ENCODE results near the gene SIK3.

The SIK3 gene

GRCh38 chr11:116925050-116925449, 173.2 kb downstream of the SIK3 start:
- no peak for DNase-seq

GRCh38 chr11:116918925-116919655, 179.1 kb downstream of the SIK3 start:
- no peak for DNase-seq

DNA sequence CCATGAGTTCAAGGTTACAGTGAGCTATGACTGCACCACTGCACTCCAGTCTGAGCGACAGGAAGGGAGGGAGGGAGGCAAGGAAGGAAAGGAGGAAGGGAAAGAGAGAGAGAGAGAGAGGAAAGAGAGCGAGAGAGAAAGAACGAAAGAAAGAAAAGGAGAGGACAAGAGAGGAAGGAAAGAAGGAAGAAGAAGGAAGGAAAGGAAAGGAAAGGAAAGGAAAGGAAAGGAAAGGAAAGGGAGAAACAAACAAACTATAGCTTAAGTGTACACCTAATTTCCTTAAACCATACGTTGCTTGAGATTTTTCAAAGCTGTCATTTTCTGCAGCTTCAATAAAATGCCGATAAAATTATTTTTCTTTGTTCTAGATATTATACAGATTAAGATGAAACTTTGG, 180.6 kb downstream of the SIK3 start:
- no peak for DNase-seq

DNA sequence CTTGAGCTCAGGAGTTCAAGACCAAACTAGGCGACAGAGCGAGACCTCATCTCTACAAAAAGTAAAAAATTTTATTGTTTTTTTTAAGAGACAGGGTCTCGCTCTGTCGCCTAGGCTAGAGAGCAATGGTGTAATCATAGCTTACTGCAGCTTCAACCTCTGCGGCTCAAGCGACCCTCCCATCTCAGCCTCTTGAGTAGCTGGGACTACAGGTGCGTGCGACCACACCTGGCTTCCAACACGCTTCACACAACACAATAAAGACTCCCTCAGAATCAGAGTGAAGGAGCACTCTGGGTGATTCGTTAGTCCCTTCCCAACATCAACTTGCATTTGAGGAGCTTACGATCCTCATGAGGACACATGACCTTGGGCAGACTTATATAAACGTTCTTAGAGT, 181.3 kb downstream of the SIK3 start:
- DNase-seq: no peak

DNA sequence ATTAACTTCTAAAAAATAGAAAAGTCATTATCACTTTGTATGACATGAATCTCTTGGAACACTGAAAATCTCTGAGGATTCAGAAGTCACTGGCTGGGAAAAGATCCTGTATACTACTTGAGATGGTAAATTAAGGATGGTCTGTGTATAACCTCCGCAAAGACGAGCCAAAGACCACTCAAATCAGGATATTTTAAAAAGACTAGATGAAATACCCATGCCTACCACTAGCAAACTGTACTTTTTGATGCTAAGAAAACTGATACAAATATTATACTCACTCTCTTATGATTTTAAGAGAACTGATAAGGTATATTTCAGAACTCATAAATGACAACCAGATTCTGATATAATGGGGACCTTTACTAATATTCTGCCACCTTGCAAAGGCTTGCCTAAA, 182.2 kb downstream of the SIK3 start:
- no peak for DNase-seq

- no peak for DNase-seq
These were observed 185.2 kb downstream of the SIK3 start for GRCh38 chr11:116913000-116913399.

DNA sequence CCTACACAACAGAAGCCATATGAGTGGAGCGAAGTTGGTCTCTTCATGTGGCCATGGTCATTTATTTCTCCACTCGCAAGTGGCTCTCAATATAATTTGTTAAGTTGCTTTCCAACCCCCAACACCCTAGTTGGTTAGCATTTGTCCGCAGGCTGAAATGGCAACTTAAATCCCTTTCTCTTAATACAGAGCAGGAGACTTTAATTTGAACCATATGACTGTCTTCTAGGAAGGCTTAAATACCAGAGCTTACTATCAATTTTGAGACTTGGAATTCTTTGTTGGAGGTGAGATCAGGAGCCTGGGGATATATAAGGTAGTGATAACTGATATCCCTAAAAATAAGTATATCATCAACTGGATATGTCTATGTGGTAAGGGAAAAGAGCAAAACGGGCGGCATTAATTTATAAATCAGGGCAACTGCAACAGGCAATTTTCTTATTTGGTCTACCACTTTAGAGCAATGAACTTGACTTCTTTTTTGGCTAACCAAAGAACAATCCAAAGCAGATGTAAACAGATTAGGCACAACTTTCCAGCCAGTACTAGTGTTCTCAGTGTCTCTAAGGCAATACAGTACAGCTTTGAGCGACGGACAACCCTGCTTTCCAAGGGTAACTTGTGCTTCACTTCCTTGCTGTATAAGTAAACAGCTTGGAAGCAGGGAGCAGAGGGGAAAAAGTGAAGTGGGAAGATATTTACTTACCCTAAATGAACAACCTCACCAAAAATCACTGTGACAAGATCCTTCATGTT, 186.1 kb downstream of the SIK3 start:
- DNase-seq: no peak

GRCh38 chr11:116910847-116911246, 187.4 kb downstream of the SIK3 start:
- no peak for DNase-seq

DNA sequence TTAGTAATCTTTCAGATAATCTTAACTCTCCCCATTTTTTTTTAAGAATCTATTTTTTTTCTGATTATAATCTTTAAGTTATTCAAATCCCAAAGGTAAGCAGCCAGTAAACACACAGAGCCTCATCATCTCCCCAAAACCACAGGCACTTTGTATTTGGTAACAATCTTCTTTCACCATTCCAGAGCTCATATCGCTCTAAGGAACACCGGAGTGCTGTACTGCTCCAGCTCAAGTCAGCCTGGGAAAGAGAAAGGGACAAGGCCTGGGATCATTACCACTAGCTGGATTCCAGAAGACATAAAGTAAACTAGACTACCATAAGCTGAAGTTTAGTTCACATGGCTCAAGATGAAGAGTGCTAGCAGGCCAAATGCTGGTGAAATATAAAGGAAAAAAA, 187.8 kb downstream of the SIK3 start:
- no peak for DNase-seq

GRCh38 chr11:116909245-116909644, 189.0 kb downstream of the SIK3 start:
- no peak for DNase-seq

- no peak for DNase-seq
These were observed 191.7 kb downstream of the SIK3 start for GRCh38 chr11:116906479-116906878.

DNA sequence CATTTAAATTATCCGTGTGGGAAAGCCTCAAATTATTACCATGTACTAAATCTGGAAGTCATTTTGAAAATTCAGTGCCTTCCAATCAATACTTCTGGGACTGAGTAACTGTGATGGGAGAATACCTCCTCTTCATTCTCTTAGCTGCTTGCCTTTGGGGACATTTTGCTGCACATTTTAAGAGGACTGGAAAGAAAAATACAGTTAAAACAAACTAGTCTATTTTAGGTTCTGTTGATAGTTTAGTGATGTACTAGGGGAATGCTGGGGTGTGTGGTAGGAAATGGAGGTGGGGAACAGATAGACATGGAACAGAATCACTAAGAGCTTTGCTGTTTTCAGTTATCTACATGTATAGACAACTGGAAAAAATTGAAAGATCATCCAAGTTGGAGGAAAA, 195.1 kb downstream of the SIK3 start:
- no peak for DNase-seq

DNA sequence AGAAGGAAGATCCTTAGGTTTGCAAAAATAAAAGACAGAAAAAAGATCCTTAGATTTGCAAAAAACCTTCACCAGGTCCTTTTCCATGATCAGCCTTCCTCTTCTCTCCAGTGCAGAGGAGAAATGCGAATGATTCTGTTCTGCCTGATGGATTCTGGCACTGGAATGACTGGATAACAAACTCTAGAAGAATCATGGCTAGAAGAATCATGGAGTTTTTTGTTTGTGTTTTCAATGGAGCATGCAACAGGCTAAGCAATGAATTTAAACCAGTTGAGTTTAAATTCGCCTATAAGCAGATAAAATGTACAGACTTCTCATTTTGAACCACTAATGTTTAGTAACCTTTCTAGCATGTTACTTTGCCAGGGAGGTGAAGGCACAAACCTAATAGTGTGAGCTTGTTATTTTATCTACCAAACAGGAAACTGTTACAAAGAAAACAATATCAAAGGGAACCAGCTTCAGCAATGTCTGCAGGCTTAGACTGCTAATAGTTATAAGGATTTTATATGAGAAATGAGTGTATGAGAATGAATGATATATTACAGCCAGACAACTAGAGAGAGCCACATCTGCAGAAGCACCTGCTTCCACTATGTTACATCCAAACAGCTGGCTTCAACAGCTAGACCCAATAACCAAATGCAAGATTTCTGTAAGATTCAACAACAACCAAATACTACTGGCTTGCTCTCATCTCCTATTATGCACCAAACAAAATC, 196.1 kb downstream of the SIK3 start:
- no peak for DNase-seq

DNA sequence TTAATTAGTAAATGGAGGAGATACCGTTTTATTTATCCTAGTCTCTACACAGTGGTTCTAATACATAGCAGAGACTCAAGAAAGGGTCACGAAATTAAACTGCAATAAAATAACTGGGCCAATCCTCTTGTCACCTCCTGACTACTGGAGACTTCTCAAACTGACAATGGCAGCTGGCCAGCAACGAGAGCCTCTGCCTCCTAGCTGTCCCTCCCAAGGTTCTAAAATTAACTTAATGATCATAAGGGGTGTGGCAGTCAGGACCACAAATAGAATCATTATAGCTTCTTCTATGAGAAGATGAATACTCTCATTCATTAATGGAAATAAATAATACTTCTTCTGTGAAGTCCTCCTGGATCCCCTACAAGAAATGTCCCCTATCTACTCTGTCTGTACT, 197.0 kb downstream of the SIK3 start:
- no peak for DNase-seq

- no peak for DNase-seq
These were observed 202.0 kb downstream of the SIK3 start for GRCh38 chr11:116896211-116896610.

- no peak for DNase-seq
These were observed 203.0 kb downstream of the SIK3 start for GRCh38 chr11:116895048-116895757.

GRCh38 chr11:116893906-116894305, 204.3 kb downstream of the SIK3 start:
- DNase-seq: no peak

DNA sequence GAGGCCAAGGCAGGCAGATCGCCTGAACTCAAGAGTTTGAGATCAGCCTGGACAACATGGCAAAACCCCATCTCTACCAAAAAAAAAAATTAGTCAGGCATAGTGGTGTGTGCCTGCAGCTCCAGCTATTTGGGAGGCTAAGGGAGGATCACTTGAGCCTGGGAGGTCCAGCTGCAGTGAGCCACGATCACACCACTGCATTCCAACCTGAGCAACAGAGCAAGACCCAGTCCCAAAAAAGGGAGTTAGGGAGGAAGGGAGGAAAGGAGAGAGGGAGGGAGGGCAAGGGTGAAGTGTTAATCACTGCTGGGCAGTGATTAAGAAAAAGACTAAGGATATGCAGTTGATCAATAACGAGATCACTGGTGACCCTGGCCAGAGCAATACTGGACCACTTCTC, 204.8 kb downstream of the SIK3 start:
- DNase-seq: no peak

DNA sequence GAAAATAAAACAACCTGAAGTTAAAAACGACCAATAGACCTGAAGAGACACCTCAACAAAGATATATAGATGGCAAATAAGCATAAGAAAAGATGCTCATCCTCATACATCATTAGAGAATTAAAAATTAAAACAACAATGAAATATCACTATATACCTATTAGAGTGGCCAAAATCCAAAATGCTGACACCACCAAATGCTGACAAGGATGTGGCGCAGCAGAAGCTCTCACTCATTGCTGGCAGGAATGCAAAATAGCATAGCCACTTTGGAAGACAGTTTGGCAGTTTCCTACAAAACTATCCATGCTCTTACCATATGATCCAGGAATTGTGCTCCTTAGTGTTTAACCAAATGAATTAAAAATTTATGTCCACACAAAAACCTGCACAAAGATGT, 205.9 kb downstream of the SIK3 start:
- DNase-seq: no peak

GRCh38 chr11:116891746-116892145, 206.5 kb downstream of the SIK3 start:
- no peak for DNase-seq

- no peak for DNase-seq
These were observed 207.6 kb downstream of the SIK3 start for GRCh38 chr11:116890607-116891006.

DNA sequence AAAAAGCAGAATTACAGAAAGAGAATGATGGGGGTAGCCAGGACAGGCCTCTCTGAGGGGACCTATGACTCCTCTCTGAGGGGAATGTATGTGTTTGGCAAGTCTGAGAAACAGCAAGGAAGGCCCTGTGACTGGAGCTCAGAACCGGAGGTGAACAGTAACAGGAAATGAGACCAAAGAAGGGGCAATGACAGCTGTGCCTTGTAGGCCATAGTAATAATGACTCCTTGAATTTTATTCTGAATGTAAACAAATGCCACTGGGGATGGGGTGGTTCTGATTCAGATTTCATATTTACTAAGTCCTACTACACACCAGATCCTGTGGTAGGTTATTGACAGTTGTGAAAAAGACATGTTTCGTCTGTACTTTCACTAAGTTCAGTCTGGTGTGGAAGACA, 208.0 kb downstream of the SIK3 start:
- no peak for DNase-seq

DNA sequence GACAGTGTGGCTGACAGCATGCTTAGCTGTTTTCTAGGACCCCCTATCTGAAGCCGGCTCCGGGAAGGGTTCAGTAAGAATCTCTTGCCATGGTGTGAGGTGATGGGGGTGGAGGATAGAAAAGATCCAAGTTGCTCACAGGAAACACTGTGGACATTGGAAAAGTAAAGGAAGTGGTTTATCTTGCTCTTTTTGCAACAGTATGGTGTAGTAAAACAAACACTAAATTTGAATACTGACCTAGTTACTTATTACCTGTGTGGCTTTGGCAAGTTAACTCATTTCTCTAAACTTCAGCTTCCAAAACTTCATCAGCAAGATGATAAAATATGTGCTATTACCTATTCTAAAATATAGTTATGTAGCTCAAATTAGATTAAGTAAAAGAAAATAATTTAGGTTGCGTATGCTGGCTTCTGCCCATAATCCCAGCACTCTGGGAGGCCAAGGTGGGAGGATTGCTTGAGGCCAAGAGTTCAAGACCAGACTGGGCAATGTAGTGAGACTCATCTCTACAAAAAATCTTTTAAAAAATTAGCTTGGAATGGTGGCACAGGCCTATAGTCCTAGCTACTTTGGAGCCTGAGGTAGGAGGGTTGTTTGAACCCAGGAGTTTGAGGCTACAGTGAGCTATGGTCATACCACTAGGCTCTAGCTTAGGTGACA, 209.2 kb downstream of the SIK3 start:
- no peak for DNase-seq

Data from NCI-H187 (cell line).